ENCODE data around the gene SNRPD3. TPM values are rescaled to one million over a fixed set of nuclear protein-coding genes. Genes with fewer than 3 reads are reported as not detected.
A peak's percentile ranks its signal among the peaks of the same experiment; 100 is the strongest.
"Not testable (repeated sequence)": the region's sequence is repeated elsewhere in the genome, so short reads cannot be mapped to it uniquely, and the experiment has no call there.

SNRPD3 gene
- total and polyA plus RNA-seq, 8 donors = 75.6 to 153 (median 115) TPM

DNA sequence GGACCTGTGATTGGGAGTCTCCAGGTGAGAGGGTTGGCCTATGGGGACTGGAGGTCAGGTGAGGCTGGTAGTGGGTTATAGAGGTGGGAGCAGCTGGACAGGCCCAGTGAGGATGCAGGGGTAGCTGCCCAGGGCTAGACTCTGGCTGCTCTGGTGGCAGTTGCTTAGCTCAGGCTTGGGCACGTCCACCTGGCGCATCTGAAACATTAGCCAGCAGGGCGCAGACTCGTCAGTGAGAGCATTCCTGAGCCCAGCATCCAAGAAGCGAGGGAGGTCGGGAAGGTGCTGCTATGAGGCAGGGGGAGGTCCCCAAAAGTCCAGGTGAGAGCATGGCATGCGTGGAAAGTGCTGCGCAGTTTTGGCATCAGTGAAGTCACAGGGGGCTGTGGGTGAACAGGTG is 43.7 kb downstream of the SNRPD3 start:
- no peak overlapping the region for H3K27ac ChIP-seq
- no peaks in the 10 kb centered on the region for H3K27me3 ChIP-seq
- TF ChIP-seq, protein P1, sequence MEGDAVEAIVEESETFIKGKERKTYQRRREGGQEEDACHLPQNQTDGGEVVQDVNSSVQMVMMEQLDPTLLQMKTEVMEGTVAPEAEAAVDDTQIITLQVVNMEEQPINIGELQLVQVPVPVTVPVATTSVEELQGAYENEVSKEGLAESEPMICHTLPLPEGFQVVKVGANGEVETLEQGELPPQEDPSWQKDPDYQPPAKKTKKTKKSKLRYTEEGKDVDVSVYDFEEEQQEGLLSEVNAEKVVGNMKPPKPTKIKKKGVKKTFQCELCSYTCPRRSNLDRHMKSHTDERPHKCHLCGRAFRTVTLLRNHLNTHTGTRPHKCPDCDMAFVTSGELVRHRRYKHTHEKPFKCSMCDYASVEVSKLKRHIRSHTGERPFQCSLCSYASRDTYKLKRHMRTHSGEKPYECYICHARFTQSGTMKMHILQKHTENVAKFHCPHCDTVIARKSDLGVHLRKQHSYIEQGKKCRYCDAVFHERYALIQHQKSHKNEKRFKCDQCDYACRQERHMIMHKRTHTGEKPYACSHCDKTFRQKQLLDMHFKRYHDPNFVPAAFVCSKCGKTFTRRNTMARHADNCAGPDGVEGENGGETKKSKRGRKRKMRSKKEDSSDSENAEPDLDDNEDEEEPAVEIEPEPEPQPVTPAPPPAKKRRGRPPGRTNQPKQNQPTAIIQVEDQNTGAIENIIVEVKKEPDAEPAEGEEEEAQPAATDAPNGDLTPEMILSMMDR (IDR thresholded peaks at IDR 0.05) = no peak
- no peak for TF ChIP-seq POLR2AphosphoS5 (IDR thresholded peaks at IDR 0.05)
- TF ChIP-seq EP300 (IDR thresholded peaks at IDR 0.05) = no peak
- no peak for TF ChIP-seq POLR2A (IDR thresholded peaks at IDR 0.05)
- DNase-seq = no peak
- no peak overlapping the region for H3K4me3 ChIP-seq
- intact Hi-C loops (cut with DNase I; ENCODE audit: low total_unique reads) = no loop called here
- no peaks in the 10 kb centered on the region for H3K36me3 ChIP-seq
- 76 to 80% (median 77%) methylated on average over 7 to 8 of the region's 8 CpGs for WGBS, 5 donors
- H3K9me3 ChIP-seq = no peaks in the 10 kb centered on the region
- peaks cover 22 to 44% (median 40%) of the 10 kb centered on the region in 4 donors for H3K4me1 ChIP-seq

DNA sequence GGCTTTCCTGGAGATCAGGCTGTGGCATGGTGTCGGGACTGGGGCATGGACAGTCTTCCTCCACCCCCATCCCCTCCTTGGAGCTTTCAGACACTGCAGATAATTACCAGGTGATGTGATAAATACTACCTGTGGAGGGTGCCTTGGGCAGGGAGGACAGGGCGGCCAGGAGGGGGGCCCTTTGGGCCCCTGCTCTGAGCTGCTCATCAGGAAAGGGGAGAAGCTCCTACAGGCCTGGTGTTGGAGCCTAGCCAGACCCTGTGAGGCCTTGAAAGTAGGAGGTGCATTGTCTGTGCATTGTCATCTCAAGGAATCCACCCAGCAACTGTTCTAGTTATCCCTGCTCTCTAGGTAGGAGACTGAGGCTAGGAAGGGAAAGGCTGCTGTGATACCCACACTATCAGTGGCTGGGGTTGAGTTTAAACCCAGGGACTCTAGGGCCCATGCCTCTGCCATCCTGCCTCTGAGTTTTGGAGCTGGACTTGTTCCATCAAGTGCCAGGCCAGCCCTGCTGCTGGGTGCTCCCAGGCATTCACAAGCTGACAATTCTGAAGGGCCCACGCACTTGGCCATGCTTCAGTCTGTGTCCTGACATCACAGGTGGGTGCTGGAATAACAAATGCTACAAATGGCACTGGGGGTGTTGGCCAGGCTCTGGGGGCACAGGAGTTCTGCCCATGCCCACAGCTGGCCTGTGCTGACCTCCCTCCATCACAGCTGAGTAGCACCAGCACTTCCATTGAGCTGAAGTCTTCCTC is 44.3 kb downstream of the SNRPD3 start:
- H3K36me3 ChIP-seq; H3K27me3 ChIP-seq; DNase-seq; H3K27ac ChIP-seq; H3K4me3 ChIP-seq; H3K9me3 ChIP-seq; intact Hi-C loops (cut with DNase I; ENCODE audit: low total_unique reads): not testable (repeated sequence)
- H3K4me1 ChIP-seq = peaks cover 22 to 41% (median 34%) of the 10 kb centered on the region in 4 donors
- 80 to 88% (median 82%) methylated on average over 3 of the region's 3 CpGs for WGBS, 5 donors

DNA sequence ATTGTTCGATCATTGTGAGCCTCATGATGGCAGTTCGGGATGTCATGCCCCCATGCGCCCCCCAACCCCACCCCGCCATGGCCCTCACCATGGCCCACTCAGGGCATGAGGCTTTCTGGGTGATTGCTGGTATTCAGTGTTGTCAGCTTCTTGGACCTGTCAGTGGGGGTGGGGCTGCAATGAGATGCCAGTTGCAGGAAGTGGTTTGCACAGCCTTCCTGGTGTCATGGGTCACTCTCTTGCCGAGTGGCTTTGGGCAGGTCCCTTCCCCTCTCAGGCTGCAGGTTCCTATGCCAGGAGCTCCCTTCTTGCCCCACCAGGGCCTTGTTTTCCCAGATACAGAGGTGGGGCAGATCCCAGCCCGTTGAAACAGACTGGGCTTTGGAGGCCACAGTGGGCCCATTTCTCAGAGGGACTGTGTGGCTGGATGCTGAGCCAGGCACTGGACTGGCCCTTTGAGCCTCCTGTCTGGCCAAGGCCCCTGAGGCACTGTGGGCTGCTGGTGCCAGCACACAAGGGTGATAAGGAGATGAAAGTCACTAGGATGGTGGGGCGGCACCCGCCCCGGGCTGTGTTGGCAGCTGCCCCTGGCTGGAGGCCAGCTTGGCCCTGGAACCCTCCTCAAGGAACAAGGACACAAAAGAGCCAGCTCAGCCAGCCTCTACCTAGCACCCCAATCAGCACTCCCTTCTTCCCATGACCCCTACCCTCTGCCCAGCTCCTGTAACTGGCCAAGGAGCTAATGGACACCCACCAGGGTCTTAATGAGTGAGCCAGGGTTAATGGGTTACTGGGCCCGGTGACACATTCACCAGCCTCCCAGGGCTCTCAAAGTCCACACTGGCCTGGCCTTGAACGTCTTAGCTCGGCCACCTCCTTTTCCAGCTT is 45.7 kb downstream of the SNRPD3 start:
- TF ChIP-seq, protein P1 (IDR thresholded peaks at IDR 0.05) = no peak
- TF ChIP-seq POLR2A (IDR thresholded peaks at IDR 0.05) = no peak
- TF ChIP-seq POLR2AphosphoS5 (IDR thresholded peaks at IDR 0.05) = peak in 2 of 3 donors; percentile 73 to 74
- TF ChIP-seq EP300 (IDR thresholded peaks at IDR 0.05) = no peak
- Histone ChIP-seq H3K27me3 (no peaks in the 10 kb centered on the region), H3K36me3 (no peaks in the 10 kb centered on the region), H3K27ac (peak overlapping the region; percentile 59 to 69 (median 62)), H3K4me1 (peaks cover 22 to 41% (median 30%) of the 10 kb centered on the region in 4 donors), H3K9me3 (no peaks in the 10 kb centered on the region), H3K4me3 (no peak overlapping the region)
- 45 to 67% (median 46%) methylated on average over 8 to 12 of the region's 12 CpGs for WGBS, 5 donors
- intact Hi-C loops (cut with DNase I; ENCODE audit: low total_unique reads) = no loop called here
- DNase-seq = peak; percentile 72 to 97

DNA sequence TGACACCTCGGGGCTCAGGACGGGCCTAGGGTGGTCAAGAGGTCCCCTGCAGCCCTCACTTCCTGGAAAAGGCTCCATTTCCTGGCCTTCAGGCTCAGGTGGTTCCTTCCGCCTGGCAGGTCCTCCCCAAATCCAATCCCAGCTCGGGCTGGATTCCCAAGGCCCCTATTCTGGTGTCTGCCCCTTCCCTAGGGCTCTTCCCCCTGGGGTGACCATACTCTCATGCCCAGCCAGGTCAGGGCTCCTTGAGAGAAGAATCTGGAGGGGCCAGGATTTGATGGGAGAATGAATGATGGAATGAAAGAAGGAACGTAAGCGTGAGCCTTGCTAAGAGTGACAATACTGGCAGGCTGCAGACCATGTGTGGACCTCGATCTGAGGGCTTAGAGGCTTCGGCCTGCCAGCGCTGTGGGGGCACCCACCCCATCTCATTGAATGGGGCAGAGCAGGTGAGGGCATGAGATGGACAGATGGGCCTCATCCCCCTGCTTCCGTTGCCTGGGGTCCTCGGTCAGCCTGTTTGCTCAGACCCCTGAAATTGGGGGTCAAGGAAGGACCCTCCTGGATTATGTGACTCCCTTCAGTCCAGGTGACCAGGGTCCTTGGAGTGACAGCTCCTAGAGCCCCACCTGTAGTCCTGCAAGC is 46.4 kb downstream of the SNRPD3 start:
- WGBS, 5 donors = 73 to 85% (median 75%) methylated on average over 8 to 11 of the region's 11 CpGs
- intact Hi-C loops (cut with DNase I; ENCODE audit: low total_unique reads); DNase-seq: not testable (repeated sequence)

DNA sequence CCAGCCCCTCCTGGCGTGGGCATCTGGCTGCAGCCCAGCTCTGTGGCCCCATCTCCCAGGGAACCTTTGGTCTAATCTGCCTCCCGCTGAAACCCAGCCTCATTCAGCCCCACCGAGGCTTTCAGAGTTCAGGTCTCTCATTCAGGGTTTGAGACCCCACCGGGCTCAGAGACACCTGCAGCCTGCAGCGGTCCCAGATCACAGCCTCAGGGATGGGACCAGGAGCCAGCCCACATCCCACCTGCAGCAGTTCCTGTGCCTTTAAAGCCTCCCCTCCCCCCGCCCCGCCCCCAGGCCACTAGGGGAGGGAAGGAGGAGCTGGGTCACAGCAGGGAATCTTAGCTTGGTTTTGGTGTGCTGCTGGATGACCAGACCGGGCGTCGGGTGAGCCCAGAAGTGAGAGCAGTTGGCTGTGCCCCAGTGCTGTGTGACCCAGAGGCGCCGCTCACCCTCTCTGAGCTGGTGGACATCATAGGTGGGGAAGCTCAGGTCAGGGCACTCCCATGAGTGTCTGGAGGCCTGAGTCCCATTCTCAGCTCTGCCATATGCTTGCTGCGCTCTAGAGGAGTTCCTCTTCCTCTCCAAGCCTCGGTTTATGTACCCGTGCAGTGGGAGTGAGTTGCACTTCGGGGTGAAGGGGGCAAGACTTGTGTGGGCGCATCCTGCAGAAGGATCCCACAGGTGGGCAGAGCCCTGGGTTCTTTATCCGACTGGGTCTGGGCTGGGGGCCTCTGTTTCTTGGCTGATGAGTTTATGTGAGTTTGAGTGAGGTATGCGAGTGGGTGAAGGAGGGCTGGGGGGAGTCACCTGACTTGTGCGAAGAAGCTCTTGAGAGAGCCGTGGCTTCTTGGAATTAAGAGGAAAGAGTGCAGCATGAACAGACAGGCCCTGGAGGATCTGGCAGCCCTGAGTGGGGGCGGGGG is 47.3 kb downstream of the SNRPD3 start, which contains the start of gene GGT1:
Gene GGT1, plus strand, starts transcription at position 347 of the 923 bp plus-strand sequence. CDS start 7,889 bp downstream, outside the sequence.
- intact Hi-C loops (cut with DNase I; ENCODE audit: low total_unique reads); H3K27me3 ChIP-seq; H3K36me3 ChIP-seq; H3K9me3 ChIP-seq: not testable (repeated sequence)
- DNase-seq = peak in 1 of 2 donors; percentile 20
- peaks cover 22 to 47% (median 30%) of the 10 kb centered on the region in 4 donors for H3K4me1 ChIP-seq
- 41 to 63% (median 52%) methylated on average over 14 to 22 of the region's 22 CpGs for WGBS, 5 donors
- H3K27ac ChIP-seq = peak within 1 kb of the TSS; percentile 60 to 69 (median 67)
- peak within 1 kb of the TSS; percentile 30 to 39 (median 31) for H3K4me3 ChIP-seq

More for the DNA sequence above, 46.4 kb downstream of the SNRPD3 start:
- not testable (repeated sequence) for H3K36me3 ChIP-seq, H3K4me3 ChIP-seq, H3K27me3 ChIP-seq, H3K9me3 ChIP-seq
- Histone ChIP-seq H3K27ac (peak overlapping the region; percentile 59 to 69 (median 62)), H3K4me1 (peaks cover 22 to 41% (median 30%) of the 10 kb centered on the region in 4 donors)

DNA sequence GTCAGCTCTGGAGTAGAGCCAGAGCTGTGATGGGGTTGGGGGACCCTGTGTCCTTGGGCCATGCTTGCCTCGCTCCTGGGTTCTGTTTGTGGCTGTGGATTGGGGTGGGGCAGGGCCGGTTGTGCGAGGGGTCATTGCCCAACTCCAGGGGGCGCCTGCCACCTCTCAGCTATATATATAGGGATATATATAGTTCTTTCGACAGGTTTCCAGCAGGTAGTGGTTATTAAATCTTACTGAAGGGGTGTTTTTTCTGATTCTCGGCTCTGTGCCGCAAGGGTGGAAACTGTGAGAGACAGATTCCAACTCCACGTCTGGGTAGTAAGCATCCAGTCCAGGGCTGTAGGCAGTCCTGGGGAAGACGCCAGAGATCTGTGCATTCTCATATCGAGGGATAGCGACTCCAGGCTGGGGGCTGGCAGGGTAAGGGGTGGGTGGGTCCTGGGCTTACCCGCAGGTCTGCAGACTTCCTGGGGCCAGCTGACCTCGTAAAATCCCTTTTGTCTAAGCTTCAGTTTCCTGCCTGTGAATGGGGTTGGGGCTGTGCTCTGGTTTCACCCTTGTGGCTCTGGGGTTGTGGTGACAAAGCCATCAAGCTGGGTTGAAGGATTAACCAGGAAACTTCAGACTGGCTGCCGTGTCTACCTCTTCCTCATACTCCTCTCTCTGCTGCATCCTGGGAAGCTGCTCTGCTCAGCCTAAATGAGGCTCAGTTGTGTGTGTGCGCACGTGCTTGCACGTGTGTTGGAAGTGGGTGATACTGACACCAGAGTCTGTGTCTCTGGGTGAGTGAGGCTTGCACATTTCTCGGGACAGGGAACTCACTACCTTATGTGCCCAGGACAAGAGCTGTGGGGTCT is 48.2 kb downstream of the SNRPD3 start:
- WGBS, 5 donors = 12 to 19% (median 15%) methylated on average over 13 to 18 of the region's 18 CpGs
- H3K4me3 ChIP-seq = peak overlapping the region; percentile 30 to 39 (median 31)
- DNase-seq = peak in 1 of 2 donors; percentile 47
- peaks cover 22 to 47% (median 30%) of the 10 kb centered on the region in 4 donors for H3K4me1 ChIP-seq
- H3K9me3 ChIP-seq; H3K27me3 ChIP-seq; H3K36me3 ChIP-seq; intact Hi-C loops (cut with DNase I; ENCODE audit: low total_unique reads): not testable (repeated sequence)
- H3K27ac ChIP-seq = peak overlapping the region in 4 of 5 donors; percentile 60 to 69 (median 66)

DNA sequence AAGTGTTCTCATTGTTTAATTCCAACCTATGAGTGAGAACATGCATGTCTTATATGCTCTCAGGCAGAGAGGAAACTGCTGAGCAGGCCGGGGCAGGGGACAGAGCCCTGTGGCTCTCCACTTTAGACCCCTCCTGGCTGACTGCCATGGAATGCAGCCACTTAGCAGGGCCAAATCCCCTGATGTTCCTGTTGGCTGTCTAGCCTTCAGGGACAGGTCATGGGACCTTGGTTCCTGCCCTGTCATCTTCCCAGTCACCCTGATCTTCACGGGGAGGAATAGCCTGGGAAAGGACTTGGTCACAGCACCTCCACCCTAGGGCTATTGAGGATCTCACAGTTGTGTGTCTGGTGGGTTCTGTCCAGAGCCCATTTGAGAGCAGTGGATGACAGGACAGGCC is 50.5 kb downstream of the SNRPD3 start:
- H3K27me3 ChIP-seq; H3K27ac ChIP-seq; H3K36me3 ChIP-seq; H3K4me3 ChIP-seq; H3K9me3 ChIP-seq; DNase-seq; intact Hi-C loops (cut with DNase I; ENCODE audit: low total_unique reads): not testable (repeated sequence)
- peaks cover 17 to 39% (median 26%) of the 10 kb centered on the region in 4 donors for H3K4me1 ChIP-seq
- 63 to 90% (median 83%) methylated on average over 2 of the region's 2 CpGs for WGBS, 5 donors

All from stomach (tissue), 9 donors.